Activated CD4-positive, alpha-beta T cell treated with anti-CD3 and anti-CD28 coated beads for 36 hours (primary cell): ENCODE data around the gene AHCYL2. TPM values are rescaled to one million over a fixed set of nuclear protein-coding genes. Genes with fewer than 3 reads are reported as not detected.
"Not testable (repeated sequence)": the region's sequence is repeated elsewhere in the genome, so short reads cannot be mapped to it uniquely, and the experiment has no call there.

ENCODE experiments used
- ATAC-seq: fragments of 200-7000 bp; cut with Tn5 transposase; one replicate; pipeline ENCODE4 v1.10.0; 2021; ENCODE audit warnings: mild to moderate bottlenecking, moderate library complexity
- CTCF ChIA-PET: fragments of 350-600 bp; sonication (Branson Sonifier 250); formaldehyde crosslinking; loops from one replicate; lab custom pipeline; 2021; ENCODE audit warnings: antibody characterized with exemption; lab: Charles Lee
- POLR2A ChIA-PET: fragments of 350-600 bp; sonication (Branson Sonifier 250); formaldehyde crosslinking; loops from one replicate; lab custom pipeline; 2021; ENCODE audit warnings: antibody characterized with exemption, inconsistent platforms; lab: Charles Lee
- DNase-seq: peaks from one replicate; pipeline ENCODE4 v3.0.0-alpha.2; 2020
- H3K27ac Mint-ChIP-seq: one replicate; pipeline ENCODE4 v1.8.0; 2021; ENCODE audit warnings: mixed read lengths
- H3K27me3 Mint-ChIP-seq: one replicate; pipeline ENCODE4 v1.8.0; 2021; ENCODE audit warnings: mixed read lengths
- H3K36me3 Mint-ChIP-seq: one replicate; pipeline ENCODE4 v1.8.0; 2021; ENCODE audit warnings: low read depth, mixed read lengths
- H3K4me1 Mint-ChIP-seq: one replicate; pipeline ENCODE4 v1.8.0; 2021; ENCODE audit warnings: mixed read lengths
- H3K4me3 Mint-ChIP-seq: one replicate; pipeline ENCODE4 v1.8.0; 2021; ENCODE audit warnings: mild to moderate bottlenecking, moderate library complexity, mixed read lengths
- H3K9me3 Mint-ChIP-seq: one replicate; pipeline ENCODE4 v1.8.0; 2021; ENCODE audit warnings: low read depth, mixed read lengths
- intact Hi-C, 2 experiments: fragments of 100-400 bp; cut with DNase I in 1 of 2; cut with micrococcal nuclease in 1 of 2; formaldehyde crosslinking; loops; one replicate each; pipeline versions ENCODE4 v1.14.2 to v1.15.1; 2022 to 2024; cut with DNase I, micrococcal nuclease
- total RNA-seq, 2 experiments: library from RNA; stranded (reverse); gene quantifications; one replicate each; pipeline ENCODE4 v1.2.3, GENCODE V29; 2021

Gene AHCYL2
- total RNA-seq, 2 experiments from 2014 or later: 14.1 to 14.9 TPM

DNA sequence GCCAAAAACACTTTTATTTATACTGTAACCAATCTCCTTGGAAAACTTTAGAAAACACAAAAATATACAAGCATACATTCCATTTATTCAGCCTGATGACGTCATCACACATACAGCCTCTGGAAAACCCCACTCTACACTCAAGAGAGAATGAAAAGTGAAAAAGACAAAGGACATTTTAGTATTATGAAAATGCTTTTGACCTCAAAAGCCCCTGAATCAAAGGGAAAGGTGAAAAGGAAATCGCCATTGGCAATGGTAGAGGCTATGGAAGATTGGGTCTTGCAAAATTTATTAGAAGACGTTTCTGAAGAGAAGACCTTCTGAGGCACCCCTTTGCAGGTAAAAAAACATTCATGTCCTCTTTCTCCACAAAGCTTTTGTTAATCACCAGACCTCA is 126.5 kb downstream of the AHCYL2 start:
- Mint-ChIP-seq H3K27ac (no peak overlapping the region), H3K9me3 (no peaks in the 10 kb centered on the region), H3K36me3 (no peaks in the 10 kb centered on the region), H3K27me3 (no peaks in the 10 kb centered on the region), H3K4me3 (no peak overlapping the region), H3K4me1 (peaks cover 4% of the 10 kb centered on the region)
- ChIA-PET CTCF (no interaction called here), POLR2A (interaction anchor here (0.5 kb wide), 1 partner anchor 309 kb away, joined by 4 read pairs; no protein-coding TSS in a partner anchor)
- peak; percentile 64 for ATAC-seq
- intact Hi-C loops: no loop called here
- no peak for DNase-seq

DNA sequence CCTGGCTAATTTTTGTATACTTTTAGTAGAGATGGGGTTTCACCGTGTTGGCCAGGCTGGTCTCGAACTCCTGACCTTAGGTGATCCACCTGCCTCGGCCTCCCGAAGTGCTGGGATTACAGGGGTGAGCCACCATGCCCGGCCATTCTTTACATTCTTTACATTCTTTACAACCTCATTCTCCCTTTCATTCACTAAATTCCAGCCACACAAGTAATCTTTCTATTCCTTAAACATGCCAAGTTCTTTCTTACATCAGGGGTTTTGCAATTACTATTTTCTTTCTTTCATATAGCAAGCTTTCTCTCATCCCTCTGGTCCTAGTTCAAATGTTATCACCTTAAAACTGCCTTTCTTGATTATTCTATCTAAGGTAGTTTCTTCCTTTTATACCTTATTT is 128.3 kb downstream of the AHCYL2 start:
- H3K9me3 Mint-ChIP-seq, ATAC-seq, H3K4me1 Mint-ChIP-seq, intact Hi-C loops, POLR2A ChIA-PET, H3K4me3 Mint-ChIP-seq, DNase-seq, H3K36me3 Mint-ChIP-seq, H3K27me3 Mint-ChIP-seq, H3K27ac Mint-ChIP-seq: not testable (repeated sequence)
- CTCF ChIA-PET: interaction anchor here (0.8 to 4.4 kb wide), 3 partner anchors 9 to 100 kb away, joined by 3 to 19 read pairs (median 5); no protein-coding TSS in a partner anchor

DNA sequence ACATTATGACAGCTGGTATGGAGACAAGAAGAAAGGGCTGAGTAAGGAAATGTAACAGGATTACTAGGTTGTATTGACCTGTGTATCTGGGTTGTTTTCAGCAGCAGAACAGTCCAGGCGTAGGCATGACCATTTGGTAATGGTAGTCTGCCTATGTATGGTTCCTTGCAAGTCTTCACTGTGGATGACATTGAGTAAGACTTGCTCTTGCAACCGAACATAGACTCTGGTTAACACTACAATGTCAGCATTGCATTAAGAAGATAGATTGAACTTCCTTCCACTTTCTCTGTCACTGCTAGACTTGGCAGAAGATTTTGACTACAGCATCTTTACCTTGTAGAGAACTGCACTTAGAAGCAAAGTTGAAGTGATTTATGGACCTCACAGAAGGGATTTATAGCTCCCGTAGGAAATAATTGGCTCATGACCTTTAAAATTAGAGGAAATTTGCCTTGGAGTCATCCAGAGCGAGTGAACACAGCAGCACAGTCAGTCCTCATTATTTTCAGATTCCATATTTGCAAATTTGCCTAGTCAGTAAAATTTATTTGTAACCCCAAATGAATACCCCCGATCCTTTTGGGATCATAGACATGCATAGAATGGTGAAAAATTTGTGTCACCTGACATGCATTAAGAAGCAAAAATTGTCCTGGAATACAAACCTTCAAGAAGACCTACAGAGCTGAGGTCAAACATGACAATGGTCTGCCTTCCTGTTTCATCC is 129.8 kb downstream of the AHCYL2 start:
- ChIA-PET POLR2A (no interaction called here), CTCF (interaction anchor here (0.9 to 4.4 kb wide), 6 partner anchors 10 to 120 kb away, joined by 3 to 19 read pairs (median 4); no protein-coding TSS in a partner anchor)
- no peak for ATAC-seq
- intact Hi-C loops: no loop called here
- Mint-ChIP-seq H3K27me3 (no peaks in the 10 kb centered on the region), H3K4me3 (no peak overlapping the region), H3K36me3 (no peaks in the 10 kb centered on the region), H3K27ac (no peak overlapping the region), H3K4me1 (peaks cover 4% of the 10 kb centered on the region), H3K9me3 (no peaks in the 10 kb centered on the region)
- DNase-seq: no peak

DNA sequence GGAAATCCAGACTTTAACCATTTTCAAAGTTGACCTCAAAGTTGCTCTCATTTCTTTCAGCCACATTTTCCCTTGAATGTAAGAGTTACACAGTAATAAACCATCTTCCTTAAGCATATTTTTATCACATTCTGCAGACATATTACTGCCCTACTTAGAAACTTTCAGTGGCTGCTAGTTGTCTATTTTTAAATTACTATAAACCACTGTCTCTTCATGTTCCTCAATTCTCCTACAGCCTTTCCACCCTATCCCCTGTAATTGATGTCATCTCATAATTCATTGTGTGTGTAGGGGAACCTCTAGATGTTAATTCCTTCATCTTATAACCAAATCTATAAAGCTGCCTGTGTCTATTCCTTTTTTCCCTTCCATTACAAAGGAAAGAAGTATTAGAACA is 131.3 kb downstream of the AHCYL2 start:
- peaks cover 7% of the 10 kb centered on the region for H3K4me1 Mint-ChIP-seq
- intact Hi-C loops: no loop called here
- H3K27me3 Mint-ChIP-seq: no peaks in the 10 kb centered on the region
- ChIA-PET POLR2A (no interaction called here), CTCF (no interaction called here)
- DNase-seq (no peak), ATAC-seq (no peak)
- no peaks in the 10 kb centered on the region for H3K9me3 Mint-ChIP-seq
- H3K27ac Mint-ChIP-seq: no peak overlapping the region
- H3K4me3 Mint-ChIP-seq: no peak overlapping the region
- H3K36me3 Mint-ChIP-seq: no peaks in the 10 kb centered on the region

DNA sequence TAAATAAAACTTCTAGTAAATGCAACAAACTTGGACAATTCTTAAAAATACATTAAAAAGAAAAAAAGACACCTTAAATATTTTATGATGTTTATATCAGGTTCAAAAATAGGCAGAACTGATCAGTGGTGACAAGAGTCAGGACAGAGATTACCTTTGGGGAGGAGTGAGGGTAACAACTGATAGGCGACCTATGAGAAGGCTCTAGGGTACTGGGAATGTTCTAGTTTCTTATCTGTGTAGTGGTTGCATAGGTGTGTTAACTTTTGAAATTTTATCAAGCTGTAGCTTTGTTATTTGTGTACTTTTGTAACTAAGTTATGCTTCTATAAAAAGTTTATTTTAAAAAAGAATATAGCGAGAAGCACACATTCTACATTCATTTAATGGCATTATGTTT is 134.3 kb downstream of the AHCYL2 start:
- ChIA-PET CTCF (interaction anchor here (1.1 to 3.9 kb wide), 9 partner anchors 9 to 279 kb away, joined by 3 to 27 read pairs (median 5); no protein-coding TSS in a partner anchor), POLR2A (interaction anchor here (0.8 kb wide), 1 partner anchor 9 kb away, joined by 3 read pairs; no protein-coding TSS in a partner anchor)
- Mint-ChIP-seq H3K27me3 (no peaks in the 10 kb centered on the region), H3K4me3 (no peak overlapping the region), H3K27ac (no peak overlapping the region), H3K4me1 (peaks cover 4% of the 10 kb centered on the region), H3K36me3 (no peaks in the 10 kb centered on the region), H3K9me3 (no peaks in the 10 kb centered on the region)
- ATAC-seq (no peak), DNase-seq (no peak)
- intact Hi-C loops: no loop called here

DNA sequence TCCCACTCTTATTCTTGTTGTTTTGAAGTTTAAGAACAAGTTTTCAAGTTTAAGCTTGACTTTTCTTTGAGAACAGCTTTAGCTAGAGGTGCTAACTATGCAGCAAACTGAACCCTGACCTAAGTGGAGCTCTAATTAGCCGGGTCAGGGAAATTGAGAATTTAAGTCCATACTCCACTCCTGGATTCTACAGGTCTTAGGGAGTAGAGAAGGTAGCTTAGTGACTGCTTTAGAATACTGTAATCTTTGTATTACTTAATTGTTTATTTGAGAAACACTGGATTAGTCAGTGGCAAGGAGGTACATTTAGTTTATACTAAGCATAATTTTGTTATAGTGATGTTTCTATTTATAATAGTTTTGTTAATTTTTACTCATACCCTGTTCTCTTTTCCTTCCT is 134.8 kb downstream of the AHCYL2 start:
- H3K27me3 Mint-ChIP-seq: no peaks in the 10 kb centered on the region
- no peaks in the 10 kb centered on the region for H3K36me3 Mint-ChIP-seq
- CTCF ChIA-PET: interaction anchor here (0.7 to 3.9 kb wide), 11 partner anchors 8 to 278 kb away, joined by 3 to 27 read pairs (median 4); no protein-coding TSS in a partner anchor
- no peak for ATAC-seq
- POLR2A ChIA-PET: interaction anchor here (0.8 kb wide), 1 partner anchor 8 kb away, joined by 3 read pairs; no protein-coding TSS in a partner anchor
- no peak overlapping the region for H3K4me3 Mint-ChIP-seq
- H3K27ac Mint-ChIP-seq: no peak overlapping the region
- H3K4me1 Mint-ChIP-seq: peaks cover 4% of the 10 kb centered on the region
- DNase-seq: no peak
- intact Hi-C loops: loop anchor here in 1 of 2 experiments (10.0 kb wide), 1 partner anchor 465 kb away; no protein-coding TSS in a partner anchor
- H3K9me3 Mint-ChIP-seq: no peaks in the 10 kb centered on the region

DNA sequence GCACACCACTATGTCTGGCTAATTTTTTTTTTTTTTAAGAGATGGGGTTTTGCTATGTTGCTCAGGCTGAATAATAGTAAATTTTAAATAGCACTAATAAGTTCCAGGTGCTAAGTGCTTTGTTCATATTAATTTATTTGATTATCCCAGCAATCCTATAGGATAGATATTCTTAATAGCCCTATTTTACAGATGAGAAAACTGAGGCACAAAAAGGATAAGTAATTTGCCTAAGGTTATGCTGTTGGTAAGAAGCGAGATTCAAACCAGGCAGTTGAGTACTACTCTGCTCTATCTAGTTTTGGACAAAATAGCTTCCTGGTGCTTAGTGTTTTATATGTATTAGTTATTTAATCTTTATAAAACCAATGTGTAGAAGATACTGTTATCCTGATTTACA is 136.9 kb downstream of the AHCYL2 start:
- H3K4me3 Mint-ChIP-seq: no peak overlapping the region
- H3K27ac Mint-ChIP-seq: no peak overlapping the region
- no peaks in the 10 kb centered on the region for H3K36me3 Mint-ChIP-seq
- ATAC-seq: no peak
- peaks cover 5% of the 10 kb centered on the region for H3K4me1 Mint-ChIP-seq
- intact Hi-C loops: loop anchor here in 1 of 2 experiments (10.0 kb wide), 1 partner anchor 463 kb away; no protein-coding TSS in a partner anchor
- DNase-seq: no peak
- no peaks in the 10 kb centered on the region for H3K9me3 Mint-ChIP-seq
- CTCF ChIA-PET: interaction anchor here (0.6 to 1.5 kb wide), 4 partner anchors 12 to 110 kb away, joined by 3 to 6 read pairs (median 4); no protein-coding TSS in a partner anchor
- POLR2A ChIA-PET: interaction anchor here (0.6 kb wide), 1 partner anchor 11 kb away, joined by 3 read pairs; no protein-coding TSS in a partner anchor
- H3K27me3 Mint-ChIP-seq: no peaks in the 10 kb centered on the region

DNA sequence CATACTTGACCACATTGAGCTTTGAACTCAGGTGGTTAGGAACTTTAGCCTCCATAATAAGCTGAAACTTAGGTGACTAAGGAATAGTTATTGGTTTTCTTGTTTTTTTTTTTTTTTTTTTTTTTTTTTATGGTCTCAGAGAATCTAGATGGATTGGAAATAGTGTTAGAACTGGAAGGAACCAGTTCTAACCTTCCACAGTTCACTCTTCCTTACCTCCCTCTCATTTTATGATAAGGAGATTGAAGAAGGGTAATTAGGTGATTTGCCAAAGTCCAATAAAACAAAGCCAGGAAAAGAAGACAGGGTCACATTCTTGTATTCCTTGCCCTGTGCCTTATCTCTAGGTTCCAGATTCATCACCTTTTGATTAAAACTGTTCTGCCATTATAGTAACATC is 137.7 kb downstream of the AHCYL2 start:
- ChIA-PET POLR2A (interaction anchor here (0.6 kb wide), 1 partner anchor 10 kb away, joined by 3 read pairs; no protein-coding TSS in a partner anchor), CTCF (interaction anchor here (0.8 to 1.5 kb wide), 4 partner anchors 13 to 144 kb away, joined by 3 to 4 read pairs (median 3); no protein-coding TSS in a partner anchor)
- Mint-ChIP-seq H3K36me3 (no peaks in the 10 kb centered on the region), H3K9me3 (no peaks in the 10 kb centered on the region), H3K27ac (no peak overlapping the region), H3K4me3 (no peak overlapping the region), H3K4me1 (peaks cover 11% of the 10 kb centered on the region), H3K27me3 (no peaks in the 10 kb centered on the region)
- intact Hi-C loops: loop anchor here in 1 of 2 experiments (10.0 kb wide), 1 partner anchor 462 kb away; no protein-coding TSS in a partner anchor
- ATAC-seq (no peak), DNase-seq (no peak)

DNA sequence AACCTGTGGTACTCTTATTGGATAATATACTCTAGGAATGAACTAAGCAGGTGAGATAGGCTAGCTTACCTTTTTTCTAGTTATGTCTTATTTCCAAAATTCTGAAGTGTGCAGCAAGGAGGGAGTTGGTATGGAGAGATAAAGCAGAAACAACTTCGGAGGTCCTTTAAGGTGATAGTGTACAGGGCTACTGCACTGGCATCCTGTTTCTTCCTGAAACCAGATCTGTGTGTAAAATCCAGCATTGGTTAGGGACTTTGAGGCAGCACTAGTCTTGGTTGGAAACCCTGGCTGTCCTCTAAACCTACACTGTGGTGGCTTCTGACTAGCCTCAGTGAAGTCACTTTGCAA is 142.5 kb downstream of the AHCYL2 start:
- H3K36me3 Mint-ChIP-seq: no peaks in the 10 kb centered on the region
- no peaks in the 10 kb centered on the region for H3K27me3 Mint-ChIP-seq
- H3K27ac Mint-ChIP-seq: peak overlapping the region; percentile 95
- ATAC-seq (no peak), DNase-seq (no peak)
- peaks cover 34% of the 10 kb centered on the region for H3K4me1 Mint-ChIP-seq
- intact Hi-C loops: loop anchor here (1.0 to 10.0 kb wide), 7 partner anchors 40 to 458 kb away; partner anchors contain the start of gene STRIP2 (in 1 of the 2)
- no peaks in the 10 kb centered on the region for H3K9me3 Mint-ChIP-seq
- no peak overlapping the region for H3K4me3 Mint-ChIP-seq
- POLR2A ChIA-PET: interaction anchor here (1.5 to 2.6 kb wide), 4 partner anchors 66 to 583 kb away, joined by 3 to 12 read pairs (median 8); partner anchors contain the start of gene STRIP2
- CTCF ChIA-PET: interaction anchor here (0.6 to 5.4 kb wide), 59 partner anchors 9 to 644 kb away, joined by 3 to 88 read pairs (median 5); partner anchors contain the start of genes NRF1 and STRIP2

DNA sequence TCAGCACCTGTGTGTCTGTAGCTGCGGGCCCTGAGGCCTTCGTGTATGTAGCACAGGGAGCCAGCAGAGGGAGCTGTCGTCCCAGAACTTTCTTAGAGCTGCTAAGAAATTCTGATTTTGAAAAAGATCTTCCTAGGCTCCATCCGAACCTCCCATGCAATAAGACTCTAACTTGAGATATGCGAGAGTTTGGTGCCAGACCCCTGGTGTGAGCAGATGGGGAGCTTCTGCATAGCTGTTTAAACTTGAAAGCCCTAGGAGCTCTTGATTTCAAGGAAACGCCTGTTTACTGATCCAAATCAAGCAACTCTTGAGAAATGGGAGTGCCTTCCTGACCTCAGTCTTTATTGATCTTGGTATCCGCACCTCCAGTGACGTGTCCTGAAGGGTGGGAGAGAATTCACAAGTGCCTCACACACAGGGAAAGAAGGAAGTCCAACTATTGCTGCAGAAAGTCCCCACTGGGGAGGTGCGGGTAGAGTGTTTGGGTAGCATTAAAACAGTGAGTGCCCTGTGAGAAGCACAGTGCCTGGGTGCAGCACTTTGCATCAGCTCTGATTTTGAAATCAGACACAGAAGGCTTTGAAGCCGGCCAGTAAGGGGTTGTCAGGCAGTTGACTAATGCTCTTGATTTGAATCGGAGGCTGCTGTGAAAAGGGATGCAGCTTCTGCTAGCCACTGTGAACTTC is 143.0 kb downstream of the AHCYL2 start:
- no peaks in the 10 kb centered on the region for H3K27me3 Mint-ChIP-seq
- H3K27ac Mint-ChIP-seq: peak overlapping the region; percentile 95
- H3K9me3 Mint-ChIP-seq: no peaks in the 10 kb centered on the region
- DNase-seq (peak; percentile 92), ATAC-seq (peak; percentile 89)
- H3K4me3 Mint-ChIP-seq: peak overlapping the region; percentile 57
- ChIA-PET POLR2A (interaction anchor here (0.6 to 2.6 kb wide), 6 partner anchors 9 to 583 kb away, joined by 3 to 12 read pairs (median 6); partner anchors contain the start of gene STRIP2), CTCF (interaction anchor here (0.5 to 5.4 kb wide), 65 partner anchors 9 to 781 kb away, joined by 3 to 88 read pairs (median 5); partner anchors contain the start of gene STRIP2)
- peaks cover 38% of the 10 kb centered on the region for H3K4me1 Mint-ChIP-seq
- intact Hi-C loops: loop anchor here (1.0 to 10.0 kb wide), 11 partner anchors 24 to 457 kb away; partner anchors contain the start of gene STRIP2 (in 2 of the 2)
- H3K36me3 Mint-ChIP-seq: no peaks in the 10 kb centered on the region
